Muscle of leg (tissue), 11 donors: ENCODE measurements around the gene MAGI1. TPM values are rescaled to one million over a fixed set of nuclear protein-coding genes. Genes with fewer than 3 reads are reported as not detected.
A peak's percentile ranks its signal among the peaks of the same experiment; 100 is the strongest.
"Not testable (repeated sequence)": the region's sequence is repeated elsewhere in the genome, so short reads cannot be mapped to it uniquely, and the experiment has no call there.

Experiments
- DNase-seq: peaks from one replicate; pipeline ENCODE4 v3.0.0; 2013
- H3K27ac ChIP-seq: one replicate; pipeline ENCODE4 v1.5.1; 2013; ENCODE audit warnings: mild to moderate bottlenecking, low read length, control low read depth
- H3K27me3 ChIP-seq: one replicate; pipeline ENCODE4 v1.6.1; 2013; ENCODE audit warnings: low read length; ENCODE audit not compliant: control insufficient read depth, insufficient read depth
- H3K36me3 ChIP-seq: one replicate; pipeline ENCODE4 v1.6.1; 2013; ENCODE audit warnings: low read length; ENCODE audit not compliant: control insufficient read depth, insufficient read depth
- H3K4me1 ChIP-seq: one replicate; pipeline ENCODE4 v1.6.1; 2013; ENCODE audit warnings: low read length; ENCODE audit not compliant: control insufficient read depth, insufficient read depth
- H3K4me3 ChIP-seq: one replicate; pipeline ENCODE4 v1.5.1; 2013; ENCODE audit warnings: low read length, control low read depth
- H3K9me3 ChIP-seq: replicated peaks from 2 replicates; pipeline ENCODE4 v1.6.1; 2013; ENCODE audit warnings: low read depth, low read length; ENCODE audit not compliant: control insufficient read depth
- WGBS: methylation state at CpG from one replicate; pipeline ENCODE4 v1.1.5; 2013; ENCODE audit warnings: missing lambda C conversion rate; ENCODE audit not compliant: insufficient coverage; 5-methylcytosine and 5-hydroxymethylcytosine counted together
- polyA plus RNA-seq, 8 donors: library from polyadenylated mRNA; unstranded; fragments of 120-200 nt; gene quantifications; one replicate each; pipeline versions ENCODE4 v1.2.1 to v1.2.3, GENCODE V29; 2013; ENCODE audit warnings: inconsistent platforms in 1 of 8, low replicate concordance in 1 of 8; ENCODE audit not compliant: insufficient read length in 8 of 8, insufficient read depth in 1 of 8
- total RNA-seq: library from RNA; stranded (reverse); fragments of 120-200 nt; gene quantifications from one replicate; pipeline ENCODE4 v1.2.4, GENCODE V29; 2013

The MAGI1 gene
- total and polyA plus RNA-seq, 9 donors, result 10.0 to 16.8 (median 12.0) TPM

- Histone ChIP-seq H3K36me3 (no peaks in the 10 kb centered on the region), H3K27ac (peak overlapping the region; percentile 53), H3K27me3 (no peaks in the 10 kb centered on the region), H3K4me1 (peaks cover 9% of the 10 kb centered on the region), H3K4me3 (no peak overlapping the region), H3K9me3 (no peaks in the 10 kb centered on the region)
- WGBS, result 18% methylated on average over 5 of the region's 6 CpGs
- peak; percentile 88 for DNase-seq
Observed at GRCh38 chr3:65871305-65872141, 167.2 kb downstream of the MAGI1 start.

GRCh38 chr3:65869798-65870197 lies 168.9 kb downstream of the MAGI1 start:
- no peak for DNase-seq
- Histone ChIP-seq H3K4me1 (peaks cover 9% of the 10 kb centered on the region), H3K9me3 (no peaks in the 10 kb centered on the region), H3K27me3 (no peaks in the 10 kb centered on the region), H3K36me3 (no peaks in the 10 kb centered on the region), H3K4me3 (no peak overlapping the region), H3K27ac (no peak overlapping the region)
- WGBS, result 90% methylated on average over 4 of the region's 9 CpGs

- no peak for DNase-seq
- Histone ChIP-seq H3K9me3 (no peaks in the 10 kb centered on the region), H3K36me3 (no peaks in the 10 kb centered on the region), H3K4me3 (no peak overlapping the region), H3K27ac (no peak overlapping the region), H3K27me3 (no peaks in the 10 kb centered on the region), H3K4me1 (peaks cover 9% of the 10 kb centered on the region)
- no CpG with 5 or more reads among the region's 9 CpGs for WGBS
Observed at GRCh38 chr3:65867463-65868210, 171.1 kb downstream of the MAGI1 start.

DNA sequence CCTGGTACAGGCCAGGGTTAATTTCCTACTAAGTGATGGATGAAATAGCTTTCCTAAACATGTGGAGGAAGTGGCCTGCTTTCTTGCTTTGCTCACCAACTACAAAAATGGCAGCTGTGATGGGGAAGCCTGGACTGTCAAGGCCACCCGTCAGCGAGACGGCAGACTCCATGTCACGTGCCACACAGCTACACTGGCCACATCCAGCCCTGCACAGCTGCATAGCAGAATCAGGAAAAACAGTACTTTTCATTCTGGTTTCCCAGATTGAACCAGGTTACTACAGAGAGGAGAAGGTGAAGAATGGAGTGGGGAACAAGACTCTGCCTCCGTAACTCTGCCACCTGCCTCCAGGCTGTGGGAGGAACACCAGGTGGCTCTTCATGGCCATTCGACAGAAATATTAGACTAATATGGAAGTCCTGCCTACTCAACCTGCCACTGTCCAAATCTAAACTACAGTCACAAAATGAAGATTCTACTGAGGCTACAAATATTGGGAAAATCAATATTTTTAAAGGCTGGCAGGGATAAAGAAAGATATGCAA lies 174.3 kb downstream of the MAGI1 start:
- no peaks in the 10 kb centered on the region for H3K36me3 ChIP-seq
- WGBS, result 70% methylated on average over 4 of the region's 6 CpGs
- H3K4me3 ChIP-seq, result no peak overlapping the region
- no peak overlapping the region for H3K27ac ChIP-seq
- DNase-seq, result no peak
- H3K9me3 ChIP-seq, result no peaks in the 10 kb centered on the region
- no peaks in the 10 kb centered on the region for H3K27me3 ChIP-seq
- H3K4me1 ChIP-seq, result no peaks in the 10 kb centered on the region

DNA sequence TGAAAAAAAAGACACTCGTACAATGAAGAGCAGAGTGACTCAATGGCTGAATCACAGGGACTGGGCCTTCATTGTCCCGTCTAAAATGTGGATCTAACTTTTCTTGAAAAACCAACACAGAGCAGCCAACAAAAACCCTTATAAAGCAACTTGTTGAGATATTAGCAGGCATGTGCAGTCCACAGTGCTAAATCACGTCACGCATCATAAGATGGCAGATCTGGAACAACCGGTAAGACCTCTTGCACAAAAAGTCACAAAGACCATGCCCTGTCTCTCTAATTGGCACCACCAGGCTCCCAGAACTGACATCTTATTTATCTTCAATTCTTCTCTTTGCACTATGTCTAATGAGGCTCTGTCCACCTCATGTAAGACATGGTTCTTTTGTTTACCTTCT lies 177.0 kb downstream of the MAGI1 start:
- H3K36me3 ChIP-seq, result no peaks in the 10 kb centered on the region
- 96% methylated on average over 3 of the region's 5 CpGs for WGBS
- H3K9me3 ChIP-seq, result no peaks in the 10 kb centered on the region
- H3K4me3 ChIP-seq, result no peak overlapping the region
- DNase-seq, result no peak
- no peaks in the 10 kb centered on the region for H3K27me3 ChIP-seq
- H3K4me1 ChIP-seq, result no peaks in the 10 kb centered on the region
- no peak overlapping the region for H3K27ac ChIP-seq

GRCh38 chr3:65859612-65860011 lies 179.1 kb downstream of the MAGI1 start:
- no CpG with 5 or more reads among the region's 7 CpGs for WGBS
- H3K4me3 ChIP-seq, H3K27me3 ChIP-seq, DNase-seq, H3K36me3 ChIP-seq, H3K9me3 ChIP-seq, H3K27ac ChIP-seq, H3K4me1 ChIP-seq: not testable (repeated sequence)

DNA sequence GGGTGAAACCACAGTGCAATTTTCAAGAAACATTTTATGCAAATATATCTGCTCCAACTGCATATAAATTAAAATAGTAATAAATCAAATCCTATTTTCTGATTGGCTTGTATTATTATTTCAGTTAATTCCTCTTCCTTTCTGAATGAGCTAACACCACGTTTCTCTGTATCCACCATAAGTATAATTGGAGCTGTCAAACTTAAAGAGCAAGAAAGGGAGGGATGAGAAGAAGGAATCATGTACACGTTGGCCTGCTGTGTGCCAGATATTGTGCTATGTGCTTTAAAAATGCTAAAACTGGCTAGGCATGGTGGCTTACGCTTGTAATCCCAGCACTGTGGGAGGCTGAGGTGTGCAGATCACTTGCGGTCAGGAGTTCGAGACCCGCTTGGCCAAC lies 180.0 kb downstream of the MAGI1 start:
- no peaks in the 10 kb centered on the region for H3K4me1 ChIP-seq
- H3K36me3 ChIP-seq, result no peaks in the 10 kb centered on the region
- H3K27me3 ChIP-seq, result no peaks in the 10 kb centered on the region
- no CpG with 5 or more reads among the region's 6 CpGs for WGBS
- H3K27ac ChIP-seq, result no peak overlapping the region
- no peaks in the 10 kb centered on the region for H3K9me3 ChIP-seq
- H3K4me3 ChIP-seq, result no peak overlapping the region
- DNase-seq, result no peak

- H3K27ac ChIP-seq, result no peak overlapping the region
- no peaks in the 10 kb centered on the region for H3K27me3 ChIP-seq
- 100% methylated on average over 2 of the region's 3 CpGs for WGBS
- no peak overlapping the region for H3K4me3 ChIP-seq
- H3K9me3 ChIP-seq, result no peaks in the 10 kb centered on the region
- H3K4me1 ChIP-seq, result no peaks in the 10 kb centered on the region
- no peaks in the 10 kb centered on the region for H3K36me3 ChIP-seq
- no peak for DNase-seq
Observed at GRCh38 chr3:65857327-65857726, 181.4 kb downstream of the MAGI1 start.

DNA sequence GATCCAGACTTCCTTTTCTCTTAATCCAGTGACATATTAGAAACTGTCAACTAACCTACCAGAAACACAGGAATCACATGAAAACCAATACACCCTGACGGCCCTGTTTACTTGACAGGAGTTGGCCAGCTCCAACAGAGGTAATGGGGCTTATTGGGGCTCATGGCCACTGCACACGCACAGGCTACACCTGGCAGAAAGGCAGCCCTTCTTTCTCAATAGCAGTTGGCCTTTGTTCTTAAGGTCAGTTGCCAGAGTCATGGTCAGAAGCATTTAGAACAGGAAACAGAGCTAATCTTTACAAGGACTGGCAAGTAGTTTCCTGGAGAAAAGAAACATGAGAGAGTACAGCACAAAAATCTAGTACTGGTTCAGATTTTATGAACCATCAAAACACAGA lies 181.8 kb downstream of the MAGI1 start:
- Histone ChIP-seq H3K9me3 (no peaks in the 10 kb centered on the region), H3K36me3 (no peaks in the 10 kb centered on the region), H3K4me3 (no peak overlapping the region), H3K4me1 (no peaks in the 10 kb centered on the region), H3K27ac (no peak overlapping the region), H3K27me3 (no peaks in the 10 kb centered on the region)
- 48% methylated on average over 2 of the region's 2 CpGs for WGBS
- DNase-seq, result no peak

GRCh38 chr3:65855370-65856100 lies 183.2 kb downstream of the MAGI1 start:
- Histone ChIP-seq H3K27ac (no peak overlapping the region), H3K9me3 (no peaks in the 10 kb centered on the region), H3K27me3 (no peaks in the 10 kb centered on the region), H3K36me3 (no peaks in the 10 kb centered on the region), H3K4me1 (no peaks in the 10 kb centered on the region), H3K4me3 (no peak overlapping the region)
- no CpG with 5 or more reads among the region's 4 CpGs for WGBS
- DNase-seq, result no peak
